K562 (cell line): Measurements from ENCODE around the gene ACTL10. TPM values are rescaled to one million over a fixed set of nuclear protein-coding genes. Genes with fewer than 3 reads are reported as not detected.

ENCODE experiments used
- C11orf30 ChIP-seq: fragments of 450-650 bp; IDR thresholded peaks from 2 replicates; pipeline ENCODE4 v1.6.1; 2016; ENCODE audit warnings: low read depth, mild to moderate bottlenecking
- CBX5 ChIP-seq: IDR thresholded peaks from 2 replicates; pipeline ENCODE4 v1.6.1; 2014; ENCODE audit warnings: low read depth, borderline replicate concordance
- CC2D1A ChIP-seq: fragments of 450-650 bp; IDR thresholded peaks from 2 replicates; pipeline ENCODE4 v1.6.1; 2017; ENCODE audit warnings: mild to moderate bottlenecking
- CREB3 ChIP-seq: fragments of 450-650 bp; conservative IDR thresholded peaks from 2 replicates; pipeline ENCODE4 v1.6.1; 2016; ENCODE audit warnings: missing genetic modification characterization, low read depth, mild to moderate bottlenecking, missing compliant biosample characterization, moderate library complexity
- CUX1 ChIP-seq: fragments of 200-800 bp; sonication (Bioruptor generic); IDR thresholded peaks from 2 replicates; pipeline ENCODE4 v1.6.1; 2016; ENCODE audit warnings: missing genetic modification characterization, missing compliant biosample characterization
- ETS2 ChIP-seq: IDR thresholded peaks from 2 replicates; pipeline ENCODE4 v1.6.1; 2016; ENCODE audit warnings: borderline replicate concordance, missing genetic modification characterization, mild to moderate bottlenecking, moderate library complexity, missing compliant biosample characterization; ENCODE audit not compliant: poor library complexity, severe bottlenecking
- LEF1 ChIP-seq: fragments of 450-650 bp; IDR thresholded peaks from 2 replicates; pipeline ENCODE4 v1.6.1; 2016; ENCODE audit warnings: mild to moderate bottlenecking
- NCOA2 ChIP-seq, 2 experiments: fragments of 450-650 bp; IDR thresholded peaks; 2 replicates each; pipeline ENCODE4 v1.6.1; 2018; ENCODE audit warnings: mild to moderate bottlenecking in 2 of 2, moderate library complexity in 1 of 2; ENCODE audit not compliant: partially characterized antibody in 2 of 2
- RBFOX2 ChIP-seq: fragments of 200-400 bp; formaldehyde crosslinking; IDR thresholded peaks from 2 replicates; pipeline ENCODE4 v1.6.1; 2017; ENCODE audit warnings: low read depth, mild to moderate bottlenecking, low read length, moderate library complexity
- ZBTB40 ChIP-seq, 2 experiments: fragments of 450-650 bp in 1 of 2; sonication (generic) in 1 of 2; formaldehyde crosslinking in 1 of 2; IDR thresholded peaks; 2 replicates each; pipeline versions ENCODE4 v1.7.1 to v1.9.0; 2016 to 2022; ENCODE audit warnings: inconsistent platforms in 1 of 2, mild to moderate bottlenecking in 1 of 2, missing genetic modification reagents in 1 of 2
- ZNF57 ChIP-seq: fragments of 450-650 bp; formaldehyde crosslinking; IDR thresholded peaks from 2 replicates; pipeline ENCODE4 v1.4.0; 2020; ENCODE audit warnings: mild to moderate bottlenecking, moderate library complexity
- ZNF695 ChIP-seq: fragments of 450-650 bp; formaldehyde crosslinking; IDR thresholded peaks from 2 replicates; pipeline ENCODE4 v1.4.0; 2020; ENCODE audit warnings: mild to moderate bottlenecking, moderate library complexity
- ZNF696 ChIP-seq: fragments of 250-450 bp; sonication (Bioruptor Pico); conservative IDR thresholded peaks from 2 replicates; pipeline ENCODE4 v1.4.0; 2020; ENCODE audit warnings: mild to moderate bottlenecking, moderate library complexity
- polyA plus RNA-seq, 8 experiments: library from polyadenylated mRNA; depleted of rRNA in 4 of 8; stranded (reverse) in 5 of 8; unstranded in 3 of 8; fragments of >200 nt; fragmentation: Nextera tagmentation in 2 of 8; fragmentation: Illumina TruSeq in 1 of 8; extraction: Ambion mirVana in 2 of 8; extraction: Trizol in 1 of 8; gene quantifications; 2 replicates each; pipeline versions ENCODE4 v1.2.1 to v1.2.3, GENCODE V29; 2011 to 2014; ENCODE audit warnings: inconsistent platforms in 1 of 8, missing spikeins in 1 of 8
- total RNA-seq, 7 experiments: library from RNA; depleted of rRNA in 6 of 7; stranded (reverse); fragments of >200 nt in 6 of 7; fragmentation: Illumina TruSeq in 2 of 7; extraction: Trizol in 2 of 7; gene quantifications; 2 replicates each; pipeline versions ENCODE4 v1.2.1 to v1.2.3, GENCODE V29; 2011 to 2021; ENCODE audit warnings: low replicate concordance in 1 of 7

ACTL10 gene
- total and polyA plus RNA-seq, 9 of the 15 experiments (the other 6 are each of a cell fraction or from before 2014, with no cell fraction given) = 0.07 to 0.14 TPM; not detected in 7

GRCh38 chr20:33673114-33673409 is 6.3 kb downstream of the ACTL10 start (continued):
- no peak for TF ChIP-seq ETS2 (tag)
- no peak for TF ChIP-seq CUX1 (CRISPR knock-in tag)
- TF ChIP-seq C11orf30 = no peak
- no peak for TF ChIP-seq CREB3 (tag)
- TF ChIP-seq LEF1 = no peak
- TF ChIP-seq ZNF695 (CRISPR knock-in tag) = no peak
- peak; percentile 17; the same call in 1 of the 2 replicates for TF ChIP-seq ZBTB40 (IDR thresholded peaks at IDR 0.05)
- TF ChIP-seq ZBTB40 (CRISPR knock-in tag; IDR thresholded peaks at IDR 0.05) = no peak
- TF ChIP-seq CC2D1A = no peak
- no peak for TF ChIP-seq ZNF696 (CRISPR knock-in tag)
- TF ChIP-seq RBFOX2 = 0 out of 2 replicates have a peak, but pooled peaks have one; percentile 9
- TF ChIP-seq CBX5 = no peak
- TF ChIP-seq ZNF57 (CRISPR knock-in tag) = no peak
- no peak for TF ChIP-seq NCOA2 (IDR thresholded peaks at IDR 0.05; ENCODE audit: partially characterized antibody in 2 of 2)
